Activated CD8-positive, alpha-beta T cell treated with anti-CD3 and anti-CD28 coated beads for 36 hours (primary cell): Measurements from ENCODE around the gene USP9Y. TPM values are rescaled to one million over a fixed set of nuclear protein-coding genes. Genes with fewer than 3 reads are reported as not detected.
A peak's percentile ranks its signal among the peaks of the same experiment; 100 is the strongest.

Experiments
- ATAC-seq: fragments of 200-7000 bp; cut with Tn5 transposase; one replicate; pipeline ENCODE4 v1.10.0; 2021; ENCODE audit warnings: mild to moderate bottlenecking, moderate library complexity
- CTCF ChIA-PET: fragments of 350-600 bp; sonication (Branson Sonifier 250); formaldehyde crosslinking; loops from one replicate; lab custom pipeline; 2021; ENCODE audit warnings: antibody characterized with exemption; lab: Charles Lee
- POLR2A ChIA-PET: fragments of 350-600 bp; sonication (Branson Sonifier 250); formaldehyde crosslinking; loops from one replicate; lab custom pipeline; 2021; ENCODE audit warnings: antibody characterized with exemption; lab: Charles Lee
- DNase-seq: peaks from one replicate; pipeline ENCODE4 v3.0.0-alpha.2; 2020
- H3K27ac Mint-ChIP-seq: one replicate; pipeline ENCODE4 v1.8.0; 2021; ENCODE audit warnings: mild to moderate bottlenecking, mixed read lengths
- H3K27me3 Mint-ChIP-seq: one replicate; pipeline ENCODE4 v1.8.0; 2021; ENCODE audit warnings: mixed read lengths
- H3K36me3 Mint-ChIP-seq: one replicate; pipeline ENCODE4 v1.8.0; 2021; ENCODE audit warnings: low read depth, mixed read lengths
- H3K4me1 Mint-ChIP-seq: one replicate; pipeline ENCODE4 v1.8.0; 2021; ENCODE audit warnings: low read depth, mixed read lengths
- H3K4me3 Mint-ChIP-seq: one replicate; pipeline ENCODE4 v1.8.0; 2021; ENCODE audit warnings: mild to moderate bottlenecking, moderate library complexity, mixed read lengths
- H3K9me3 Mint-ChIP-seq: one replicate; pipeline ENCODE4 v1.8.0; 2021; ENCODE audit warnings: mixed read lengths
- intact Hi-C: fragments of 100-400 bp; cut with micrococcal nuclease; formaldehyde crosslinking; loops from one replicate; pipeline ENCODE4 v1.10.0; 2022
- total RNA-seq, 2 experiments: library from RNA; stranded (reverse); gene quantifications; one replicate each; pipeline ENCODE4 v1.2.3, GENCODE V29; 2021
- TF ChIP-seq, protein P1 (sequence below): fragments of 200-600 bp; IDR thresholded peaks from one replicate; pipeline ENCODE4 v1.8.0; 2022; ENCODE audit warnings: antibody characterized with exemption, mild to moderate bottlenecking

The USP9Y gene
- total RNA-seq, 2 experiments from 2014 or later, result 14.6 TPM

DNA sequence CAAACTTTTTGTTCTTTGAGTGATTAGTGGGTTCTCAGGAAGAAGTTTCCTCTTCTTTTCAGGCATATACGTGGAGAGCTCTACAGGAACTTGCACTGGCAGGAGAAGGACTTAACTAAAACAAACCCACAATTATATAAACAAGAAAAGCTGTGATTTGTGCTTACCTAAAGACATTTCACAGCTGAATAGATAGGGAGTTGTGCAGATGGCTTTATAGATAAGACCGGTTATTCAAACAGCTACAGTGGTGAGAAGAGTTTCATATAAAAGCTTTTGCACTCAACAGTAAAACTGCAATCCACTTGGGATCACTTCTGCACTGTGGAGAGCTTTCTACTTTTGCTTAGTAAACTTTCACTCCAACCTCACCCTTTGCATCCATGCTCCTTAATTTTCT, 197.6 kb downstream of the USP9Y start:
- H3K36me3 Mint-ChIP-seq, result no peaks in the 10 kb centered on the region
- ATAC-seq (no peak), DNase-seq (no peak)
- CTCF ChIA-PET, result no interaction called here
- intact Hi-C loops, result no loop called here
- TF ChIP-seq, protein P1, sequence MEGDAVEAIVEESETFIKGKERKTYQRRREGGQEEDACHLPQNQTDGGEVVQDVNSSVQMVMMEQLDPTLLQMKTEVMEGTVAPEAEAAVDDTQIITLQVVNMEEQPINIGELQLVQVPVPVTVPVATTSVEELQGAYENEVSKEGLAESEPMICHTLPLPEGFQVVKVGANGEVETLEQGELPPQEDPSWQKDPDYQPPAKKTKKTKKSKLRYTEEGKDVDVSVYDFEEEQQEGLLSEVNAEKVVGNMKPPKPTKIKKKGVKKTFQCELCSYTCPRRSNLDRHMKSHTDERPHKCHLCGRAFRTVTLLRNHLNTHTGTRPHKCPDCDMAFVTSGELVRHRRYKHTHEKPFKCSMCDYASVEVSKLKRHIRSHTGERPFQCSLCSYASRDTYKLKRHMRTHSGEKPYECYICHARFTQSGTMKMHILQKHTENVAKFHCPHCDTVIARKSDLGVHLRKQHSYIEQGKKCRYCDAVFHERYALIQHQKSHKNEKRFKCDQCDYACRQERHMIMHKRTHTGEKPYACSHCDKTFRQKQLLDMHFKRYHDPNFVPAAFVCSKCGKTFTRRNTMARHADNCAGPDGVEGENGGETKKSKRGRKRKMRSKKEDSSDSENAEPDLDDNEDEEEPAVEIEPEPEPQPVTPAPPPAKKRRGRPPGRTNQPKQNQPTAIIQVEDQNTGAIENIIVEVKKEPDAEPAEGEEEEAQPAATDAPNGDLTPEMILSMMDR, result no peak
- H3K4me1 Mint-ChIP-seq, result no peaks in the 10 kb centered on the region
- no peak overlapping the region for H3K4me3 Mint-ChIP-seq
- POLR2A ChIA-PET, result no interaction called here
- H3K27ac Mint-ChIP-seq, result no peak overlapping the region
- H3K9me3 Mint-ChIP-seq, result no peaks in the 10 kb centered on the region
- no peaks in the 10 kb centered on the region for H3K27me3 Mint-ChIP-seq

GRCh38 chrY:12904618-12905516, 203.8 kb downstream of the USP9Y start, which contains the start of gene DDX3Y:
Gene DDX3Y (plus strand): TSS chrY:12904868. CDS start chrY:12904937, 69 bp downstream.
- Mint-ChIP-seq H3K27me3 (no peaks in the 10 kb centered on the region), H3K9me3 (no peaks in the 10 kb centered on the region), H3K4me3 (peak within 1 kb of the TSS; percentile 99), H3K36me3 (peaks cover 37% of the 10 kb centered on the region), H3K4me1 (peaks cover 20% of the 10 kb centered on the region), H3K27ac (peak within 1 kb of the TSS; percentile 100)
- DNase-seq (peak; percentile 90), ATAC-seq (peak; percentile 93)
- ChIA-PET CTCF (no interaction called here), POLR2A (no interaction called here)
- TF ChIP-seq, protein P1, result no peak
- intact Hi-C loops, result loop anchor here (10.0 kb wide), 2 partner anchors 240 to 440 kb away; no protein-coding TSS in a partner anchor

- ChIA-PET POLR2A (interaction anchor here (1.1 kb wide), 1 partner anchor 10 kb away, joined by 4 read pairs; no protein-coding TSS in a partner anchor), CTCF (no interaction called here)
- Mint-ChIP-seq H3K27ac (peak overlapping the region; percentile 100), H3K4me1 (peaks cover 23% of the 10 kb centered on the region), H3K27me3 (no peaks in the 10 kb centered on the region), H3K9me3 (no peaks in the 10 kb centered on the region), H3K4me3 (peak overlapping the region; percentile 99), H3K36me3 (peaks cover 44% of the 10 kb centered on the region)
- intact Hi-C loops, result loop anchor here (10.0 kb wide), 2 partner anchors 241 to 439 kb away; no protein-coding TSS in a partner anchor
- TF ChIP-seq, protein P1, result no peak
- peak; percentile 67 for ATAC-seq
- peak; percentile 84 for DNase-seq
These were observed 204.5 kb downstream of the USP9Y start for GRCh38 chrY:12905517-12905872.

DNA sequence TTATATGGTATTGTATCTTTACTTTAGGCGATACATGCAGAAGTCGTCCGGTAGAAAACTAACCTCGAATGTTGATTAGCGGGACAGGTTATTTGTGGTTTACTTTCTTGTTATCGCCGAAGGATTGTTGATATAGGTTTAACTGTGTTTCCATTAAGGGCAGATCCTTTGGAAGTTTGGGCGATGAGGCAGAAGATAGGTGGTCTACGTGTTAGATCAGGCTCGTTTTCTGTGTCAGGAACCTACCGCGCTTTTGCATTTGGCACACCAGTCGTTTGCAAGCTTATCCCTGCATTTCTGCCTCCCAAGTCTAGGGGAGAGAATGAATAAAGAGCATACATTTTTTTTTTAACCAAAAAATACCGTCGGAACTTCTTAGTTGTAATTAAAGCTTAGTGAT, 204.9 kb downstream of the USP9Y start:
- POLR2A ChIA-PET, result interaction anchor here (0.7 to 1.1 kb wide), 2 partner anchors 9 to 20 kb away, joined by 3 to 4 read pairs; no protein-coding TSS in a partner anchor
- CTCF ChIA-PET, result no interaction called here
- peaks cover 46% of the 10 kb centered on the region for H3K36me3 Mint-ChIP-seq
- peaks cover 23% of the 10 kb centered on the region for H3K4me1 Mint-ChIP-seq
- intact Hi-C loops, result loop anchor here (10.0 kb wide), 2 partner anchors 241 to 439 kb away; no protein-coding TSS in a partner anchor
- peak overlapping the region; percentile 99 for H3K4me3 Mint-ChIP-seq
- no peaks in the 10 kb centered on the region for H3K9me3 Mint-ChIP-seq
- H3K27ac Mint-ChIP-seq, result peak overlapping the region; percentile 100
- TF ChIP-seq, protein P1, result no peak
- DNase-seq (peak; percentile 12), ATAC-seq (no peak)
- H3K27me3 Mint-ChIP-seq, result no peaks in the 10 kb centered on the region

Other genes starting within 250 kb of the USP9Y start
- gene DDX3Y, start 203.6 kb downstream of the USP9Y start, total RNA-seq, result 100 to 1,000 TPM; 138 to 145 TPM